GM10248 (cell line): ENCODE measurements around the gene PAPOLG.

Experiments used
- CTCF ChIA-PET: fragments of 300-600 bp; sonication (Branson Sonifier 250); formaldehyde crosslinking; extraction: SDS; loops from one replicate; lab custom pipeline; 2021; ENCODE audit warnings: antibody characterized with exemption; lab: Yijun Ruan, JAX
- POLR2A ChIA-PET: fragments of 350-650 bp; sonication (Branson Sonifier 250); formaldehyde crosslinking; extraction: SDS; loops from one replicate; lab custom pipeline; 2020; ENCODE audit warnings: antibody characterized with exemption; lab: Yijun Ruan, JAX
- DNase-seq: peaks from one replicate; pipeline ENCODE4 v3.0.0; 2012; ENCODE audit errors: extremely low spot score
- CTCF ChIP-seq: IDR thresholded peaks from 2 replicates; pipeline ENCODE4 v1.5.1; 2012; ENCODE audit warnings: mild to moderate bottlenecking, low read depth; ENCODE audit errors: extremely low read depth, missing control alignments, control extremely low read depth

PAPOLG gene

GRCh38 chr2:60819155-60819862 lies 63.2 kb downstream of the PAPOLG start:
- DNase-seq = no peak
- ChIA-PET CTCF (interaction anchor here (0.7 to 4.6 kb wide), 5 partner anchors 9 to 180 kb away, joined by 3 to 32 read pairs (median 4); no protein-coding TSS in a partner anchor), POLR2A (no interaction called here)
- TF ChIP-seq CTCF = no peak

DNA sequence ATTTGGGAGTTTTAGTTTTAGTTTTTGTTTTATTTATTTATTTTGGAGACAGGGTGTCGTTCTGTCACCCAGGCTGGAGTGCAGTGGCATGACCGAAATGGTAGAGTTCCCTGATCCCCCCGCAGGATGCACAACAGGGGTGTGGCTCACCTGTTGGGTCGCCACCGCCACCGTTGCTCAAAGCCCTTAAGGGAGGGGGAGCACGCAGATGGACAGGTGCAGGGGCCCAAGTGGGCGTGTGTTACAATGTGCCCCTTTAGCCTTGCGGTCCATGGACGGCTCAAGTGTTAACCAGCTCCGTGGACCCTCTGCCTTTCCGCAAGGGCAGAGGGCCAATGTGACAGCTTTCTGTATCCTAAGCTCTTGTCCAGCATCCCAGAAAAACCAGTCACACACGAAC lies 63.9 kb downstream of the PAPOLG start:
- DNase-seq = no peak
- no peak for TF ChIP-seq CTCF
- ChIA-PET POLR2A (no interaction called here), CTCF (interaction anchor here (4.6 kb wide), 1 partner anchor 179 kb away, joined by 32 read pairs; no protein-coding TSS in a partner anchor)

- no peak for DNase-seq
- no peak for TF ChIP-seq CTCF
- ChIA-PET POLR2A (no interaction called here), CTCF (interaction anchor here (1.8 to 4.6 kb wide), 2 partner anchors 11 to 179 kb away, joined by 7 to 32 read pairs; no protein-coding TSS in a partner anchor)
Measured at GRCh38 chr2:60820416-60821132, 64.5 kb downstream of the PAPOLG start.

DNA sequence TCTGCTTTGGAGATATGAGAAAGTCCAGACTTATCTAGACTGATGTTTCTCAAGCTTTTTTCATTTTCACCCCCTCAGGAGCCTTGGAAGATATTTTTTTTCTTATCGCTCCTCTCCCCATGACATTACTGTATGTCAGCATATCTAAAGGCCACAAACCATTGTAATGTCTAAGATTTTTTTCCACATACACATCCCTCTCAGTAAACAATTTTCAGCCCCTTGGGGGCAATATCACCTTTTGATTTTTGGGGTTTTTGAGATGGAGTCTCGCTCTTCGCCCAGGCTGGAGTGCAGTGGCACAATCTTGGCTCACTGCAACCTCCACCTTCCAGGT lies 65.0 kb downstream of the PAPOLG start:
- CTCF ChIA-PET = interaction anchor here (1.0 to 4.6 kb wide), 6 partner anchors 9 to 178 kb away, joined by 3 to 32 read pairs (median 4); no protein-coding TSS in a partner anchor

DNA sequence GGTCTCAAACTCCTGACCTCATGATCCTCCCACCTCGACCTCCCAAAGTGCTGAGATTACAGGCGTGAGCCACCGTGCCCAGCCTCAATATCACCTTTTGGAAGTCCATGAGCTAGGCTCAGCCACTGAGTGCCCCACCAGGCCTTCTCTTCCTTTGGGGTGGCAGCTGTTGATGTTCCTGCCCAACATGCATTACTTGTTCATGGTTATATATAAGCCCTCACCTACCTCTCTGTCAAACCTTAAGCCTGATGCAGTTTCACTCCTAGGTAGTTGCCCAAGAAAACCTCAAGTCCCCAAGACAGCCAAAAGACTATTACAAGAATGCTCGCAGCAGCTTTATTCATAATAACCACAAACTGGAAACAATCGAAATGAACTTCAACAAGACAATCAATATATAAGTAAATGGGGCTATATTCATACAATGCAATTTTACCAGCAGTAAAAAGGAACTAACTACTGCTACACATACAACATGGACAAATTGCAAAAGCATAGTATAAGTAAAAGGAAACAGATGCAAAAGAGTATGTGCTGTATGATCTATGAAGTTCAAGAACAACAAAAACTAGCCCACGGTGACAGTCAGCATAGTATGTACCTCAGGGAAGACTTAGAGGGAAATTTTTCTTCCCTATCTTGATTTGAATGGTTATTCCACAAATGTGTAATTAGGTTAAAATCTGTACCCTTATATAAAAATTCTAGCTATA lies 65.7 kb downstream of the PAPOLG start:
- DNase-seq = no peak
- ChIA-PET CTCF (interaction anchor here (0.8 to 4.6 kb wide), 9 partner anchors 9 to 178 kb away, joined by 3 to 32 read pairs (median 4); no protein-coding TSS in a partner anchor), POLR2A (interaction anchor here (0.5 kb wide), 1 partner anchor 99 kb away, joined by 5 read pairs; no protein-coding TSS in a partner anchor)
- no peak for TF ChIP-seq CTCF

More for the DNA sequence above, 65.0 kb downstream of the PAPOLG start:
- POLR2A ChIA-PET = interaction anchor here (0.5 kb wide), 1 partner anchor 98 kb away, joined by 5 read pairs; no protein-coding TSS in a partner anchor
- no peak for TF ChIP-seq CTCF
- no peak for DNase-seq

DNA sequence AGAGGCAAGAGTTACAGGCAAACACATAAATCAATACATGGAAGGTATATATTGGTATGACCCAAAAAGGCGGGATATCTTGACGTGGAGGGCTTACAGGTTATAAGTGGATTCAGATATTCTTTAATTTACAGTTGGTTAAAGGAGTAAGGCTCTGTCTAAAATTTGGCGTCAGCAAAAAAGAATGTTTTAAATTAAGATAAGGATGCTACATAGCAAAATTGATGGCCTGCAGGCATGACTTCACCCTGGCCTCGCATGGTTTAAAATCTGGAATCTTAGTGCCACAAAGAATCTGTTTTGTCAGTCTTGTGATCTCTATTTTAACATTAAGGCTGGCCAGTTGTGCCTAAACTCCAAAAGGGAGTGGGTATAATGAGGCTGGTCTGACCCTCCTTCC lies 66.9 kb downstream of the PAPOLG start:
- POLR2A ChIA-PET = no interaction called here
- TF ChIP-seq CTCF = no peak
- DNase-seq = no peak
- CTCF ChIA-PET = interaction anchor here (1.2 to 5.8 kb wide), 2 partner anchors 11 to 16 kb away, joined by 3 to 29 read pairs; no protein-coding TSS in a partner anchor
